KMS-11 (cell line): ENCODE results near the gene DDRGK1.

Experiments
- H2AFZ ChIP-seq: fragments of 200-600 bp; sonication (generic); 2 replicates; pipeline ENCODE4 v1.6.1; 2016; ENCODE audit warnings: antibody characterized with exemption, mixed run types, low read depth
- H3K27ac ChIP-seq: fragments of 200-600 bp; sonication (generic); 2 replicates; pipeline ENCODE4 v1.6.1; 2016; ENCODE audit warnings: mild to moderate bottlenecking, mixed run types
- H3K27me3 ChIP-seq: fragments of 200-600 bp; sonication (generic); 2 replicates; pipeline ENCODE4 v1.6.1; 2017; ENCODE audit warnings: mild to moderate bottlenecking, low read depth, mixed run types, moderate library complexity; ENCODE audit not compliant: insufficient read depth
- H3K36me3 ChIP-seq: fragments of 200-600 bp; sonication (generic); 2 replicates; pipeline ENCODE4 v1.6.1; 2017; ENCODE audit warnings: mild to moderate bottlenecking, mixed run types; ENCODE audit not compliant: insufficient read depth
- H3K4me1 ChIP-seq: fragments of 200-600 bp; sonication (generic); 2 replicates; pipeline ENCODE4 v1.6.1; 2016; ENCODE audit warnings: mild to moderate bottlenecking, low read depth, mixed run types; ENCODE audit not compliant: poor library complexity, severe bottlenecking
- H3K4me2 ChIP-seq: fragments of 200-600 bp; sonication (generic); 2 replicates; pipeline ENCODE4 v1.7.0; 2016; ENCODE audit warnings: mild to moderate bottlenecking, mixed run types
- H3K4me3 ChIP-seq: fragments of 200-600 bp; sonication (generic); IDR thresholded peaks from 2 replicates; pipeline ENCODE4 v1.6.1; 2017; ENCODE audit warnings: low read depth, low read length, mixed read lengths; ENCODE audit not compliant: insufficient read depth
- H3K79me2 ChIP-seq: fragments of 200-600 bp; sonication (generic); 2 replicates; pipeline ENCODE4 v1.6.1; 2016; ENCODE audit warnings: low read depth, mixed run types; ENCODE audit not compliant: insufficient read depth
- H3K9ac ChIP-seq: fragments of 200-600 bp; sonication (generic); 2 replicates; pipeline ENCODE4 v1.6.1; 2016; ENCODE audit warnings: mild to moderate bottlenecking, mixed run types
- H4K20me1 ChIP-seq: fragments of 200-600 bp; sonication (generic); 2 replicates; pipeline ENCODE4 v1.6.1; 2016; ENCODE audit warnings: mild to moderate bottlenecking, mixed run types; ENCODE audit not compliant: insufficient read depth
- CTCF ChIP-seq: fragments of 200-600 bp; sonication (generic); conservative IDR thresholded peaks from 2 replicates; pipeline ENCODE4 v1.6.1; 2017; ENCODE audit warnings: low read depth, mild to moderate bottlenecking, antibody characterized with exemption, low read length, moderate library complexity, mixed read lengths

The DDRGK1 gene

GRCh38 chr20:3226864-3227263, 22.4 kb upstream of the DDRGK1 start:
- H3K36me3 ChIP-seq, result no peaks in the 10 kb centered on the region
- H3K79me2 ChIP-seq, result no peaks in the 10 kb centered on the region
- no peaks in the 10 kb centered on the region for H3K27me3 ChIP-seq
- no peak for TF ChIP-seq CTCF
- H3K4me3 ChIP-seq, result no peak overlapping the region
- H3K9ac ChIP-seq, result no peak overlapping the region
- no peak overlapping the region for H3K4me2 ChIP-seq
- no peaks in the 10 kb centered on the region for H4K20me1 ChIP-seq
- H2AFZ ChIP-seq, result no peak overlapping the region
- no peak overlapping the region for H3K27ac ChIP-seq
- no peaks in the 10 kb centered on the region for H3K4me1 ChIP-seq

GRCh38 chr20:3226093-3226492, 21.6 kb upstream of the DDRGK1 start:
- no peaks in the 10 kb centered on the region for H4K20me1 ChIP-seq
- no peak overlapping the region for H2AFZ ChIP-seq
- no peak overlapping the region for H3K27ac ChIP-seq
- no peaks in the 10 kb centered on the region for H3K27me3 ChIP-seq
- TF ChIP-seq CTCF, result no peak
- no peak overlapping the region for H3K9ac ChIP-seq
- no peaks in the 10 kb centered on the region for H3K79me2 ChIP-seq
- H3K4me3 ChIP-seq, result no peak overlapping the region
- H3K36me3 ChIP-seq, result no peaks in the 10 kb centered on the region
- H3K4me2 ChIP-seq, result no peak overlapping the region
- no peaks in the 10 kb centered on the region for H3K4me1 ChIP-seq

- Histone ChIP-seq H3K9ac (no peak overlapping the region), H3K4me1 (no peaks in the 10 kb centered on the region), H3K27ac (no peak overlapping the region), H3K4me3 (no peak overlapping the region), H4K20me1 (no peaks in the 10 kb centered on the region), H3K4me2 (no peak overlapping the region), H3K27me3 (no peaks in the 10 kb centered on the region), H3K79me2 (no peaks in the 10 kb centered on the region), H2AFZ (no peak overlapping the region), H3K36me3 (no peaks in the 10 kb centered on the region)
- no peak for TF ChIP-seq CTCF
These were observed 20.4 kb upstream of the DDRGK1 start for GRCh38 chr20:3224681-3225421.

GRCh38 chr20:3223994-3224680, 19.7 kb upstream of the DDRGK1 start:
- no peaks in the 10 kb centered on the region for H3K4me1 ChIP-seq
- no peak overlapping the region for H3K4me2 ChIP-seq
- no peak overlapping the region for H3K27ac ChIP-seq
- H3K36me3 ChIP-seq, result no peaks in the 10 kb centered on the region
- no peak overlapping the region for H3K9ac ChIP-seq
- no peak overlapping the region for H3K4me3 ChIP-seq
- no peak for TF ChIP-seq CTCF
- H3K27me3 ChIP-seq, result no peaks in the 10 kb centered on the region
- H3K79me2 ChIP-seq, result no peaks in the 10 kb centered on the region
- H4K20me1 ChIP-seq, result no peaks in the 10 kb centered on the region
- H2AFZ ChIP-seq, result no peak overlapping the region
